Measurements from ENCODE around the gene UQCC2. TPM values are rescaled to one million over a fixed set of nuclear protein-coding genes. Genes with fewer than 3 reads are reported as not detected.

The UQCC2 gene
- total and polyA plus RNA-seq, 2 of the 8 experiments (the other 6 are each of a cell fraction or from before 2014, with no cell fraction given) = 52.1 to 104 TPM

GRCh38 chr6:33667072-33667471, 44.4 kb downstream of the UQCC2 start:
- Histone ChIP-seq H3K4ac (replicated peaks; ENCODE audit: insufficient read length, low read depth, low read length) (no peak overlapping the region), H4K91ac (replicated peaks; ENCODE audit: insufficient read length, low read length) (no peak overlapping the region), H3K23me2 (ENCODE audit: low read depth, low read length) (no peaks in the 10 kb centered on the region), H2AK5ac (ENCODE audit: low read depth, low read length) (no peak overlapping the region), H3K27ac (ENCODE audit: low read depth, low read length) (no peak overlapping the region), H4K5ac (ENCODE audit: insufficient read length, low read depth, low read length) (no peak overlapping the region), H2BK15ac (ENCODE audit: low read length) (no peak overlapping the region), H3K23ac (ENCODE audit: insufficient read length) (no peak overlapping the region), H3K14ac (ENCODE audit: insufficient read length) (no peak overlapping the region), H4K8ac (ENCODE audit: extremely low read depth, insufficient read depth, low read length) (no peak overlapping the region), H3K79me1 (ENCODE audit: low read depth, low read length) (no peaks in the 10 kb centered on the region), H3K9me3 (ENCODE audit: insufficient read depth in 2 of 2, low read depth in 1 of 2, low read length in 1 of 2) (no peaks in the 10 kb centered on the region), H2BK20ac (ENCODE audit: low read length) (no peak overlapping the region), H3K9ac (replicated peaks in 1 of 4; ENCODE audit: extremely low read depth in 1 of 4, low read depth in 3 of 4, low read length in 3 of 4) (no peak overlapping the region), H2BK5ac (ENCODE audit: low read depth, low read length) (no peak overlapping the region), H3K18ac (ENCODE audit: extremely low read depth, low read length) (no peak overlapping the region), H2BK120ac (replicated peaks; ENCODE audit: low read depth, low read length) (no peak overlapping the region), H3K4me1 (replicated peaks in 1 of 4; ENCODE audit: control insufficient read depth in 3 of 4, insufficient read depth in 4 of 4, low read length in 3 of 4) (peaks cover 0 to 3% (median 1%) of the 10 kb centered on the region in 4 experiments; a peak in 1 of 7 replicates), H3K56ac (replicated peaks; ENCODE audit: insufficient read length, low read depth, low read length) (no peak overlapping the region), H3K4me2 (ENCODE audit: insufficient read depth in 1 of 2, low read depth in 2 of 2, low read length in 2 of 2) (no peak overlapping the region), H2BK12ac (ENCODE audit: low read depth, low read length) (no peak overlapping the region), H3K27me3 (replicated peaks in 1 of 4; ENCODE audit: control insufficient read depth in 3 of 4, extremely low read depth in 1 of 4, insufficient read depth in 3 of 4, low read length in 3 of 4) (no peaks in the 10 kb centered on the region), H3K79me2 (ENCODE audit: control insufficient read depth in 1 of 2, insufficient read depth in 2 of 2, low read length in 2 of 2) (no peaks in the 10 kb centered on the region), H2AFZ (ENCODE audit: low read length) (no peak overlapping the region), H4K20me1 (replicated peaks in 1 of 2; ENCODE audit: control insufficient read depth in 1 of 2, insufficient read depth in 2 of 2, low read length in 2 of 2) (peaks cover 2% of the 10 kb centered on the region in 2 experiments), H3K4me3 (ENCODE audit: extremely low read depth in 1 of 4, insufficient read depth in 2 of 4, low read depth in 3 of 4, low read length in 4 of 4) (no peak overlapping the region), H3K36me3 (ENCODE audit: control insufficient read depth in 2 of 4, insufficient read depth in 4 of 4, low read length in 3 of 4) (peaks cover 7 to 23% (median 11%) of the 10 kb centered on the region in 4 experiments; a peak in 7 of 8 replicates)
- POLR2A ChIA-PET (ENCODE audit: partially characterized antibody) = no interaction called here
- TF ChIP-seq JUN (IDR thresholded peaks at IDR 0.05; ENCODE audit: low read depth, low read length) (no peak), SP2 (IDR thresholded peaks at IDR 0.05; ENCODE audit: low read length) (no peak), KDM1A (IDR thresholded peaks at IDR 0.05; ENCODE audit: borderline replicate concordance, low read length) (no peak), SP1 (IDR thresholded peaks at IDR 0.05; ENCODE audit: low read depth, low read length) (no peak), RAD21 (IDR thresholded peaks at IDR 0.05 in 1 of 2, conservative IDR thresholded peaks at IDR 0.05 in 1 of 2; ENCODE audit: low read depth in 2 of 2, low read length in 2 of 2) (no peak), CEBPB (IDR thresholded peaks at IDR 0.05; ENCODE audit: low read depth, low read length) (no peak), GTF2F1 (IDR thresholded peaks at IDR 0.05; ENCODE audit: borderline replicate concordance, low read depth, low read length) (no peak), ZNF274 (IDR thresholded peaks at IDR 0.05; ENCODE audit: borderline replicate concordance, extremely low read depth, low read length) (no peak), SIRT6 (IDR thresholded peaks at IDR 0.05; ENCODE audit: low read length) (no peak)
- WGBS, 2 experiments (ENCODE audit: extremely low coverage in 1 of 2, insufficient coverage in 1 of 2, insufficient read length in 1 of 2, insufficient replicate concordance in 2 of 2, low coverage in 1 of 2, low lambda C conversion rate in 2 of 2, missing lambda C conversion rate in 1 of 2) = 87% methylated on average over 16 of the region's 16 CpGs; no CpG with 5 or more reads in 1 of the 2 experiments
- CTCF ChIA-PET (ENCODE audit: partially characterized antibody) = interaction anchor here (0.6 to 12.7 kb wide), 9 partner anchors 12 to 78 kb away, joined by 3 to 131 read pairs (median 5); no protein-coding TSS in a partner anchor
- DNase-seq (ENCODE audit: low read depth in 1 of 2, low spot score in 2 of 2) = no peak
- FAIRE-seq = no peak
